Activated CD8-positive, alpha-beta memory T cell treated with anti-CD3 and anti-CD28 coated beads for 1 hour (primary cell): ENCODE measurements around the gene TRIM45.
"Not testable (repeated sequence)": the region's sequence is repeated elsewhere in the genome, so short reads cannot be mapped to it uniquely, and the experiment has no call there.

Experiments
- DNase-seq, 2 donors: peaks; one replicate each; pipeline ENCODE4 v3.0.0-alpha.2; 2020; ENCODE audit warnings: low read depth in 1 of 2; ENCODE audit errors: extremely low read depth in 1 of 2

Gene TRIM45

DNA sequence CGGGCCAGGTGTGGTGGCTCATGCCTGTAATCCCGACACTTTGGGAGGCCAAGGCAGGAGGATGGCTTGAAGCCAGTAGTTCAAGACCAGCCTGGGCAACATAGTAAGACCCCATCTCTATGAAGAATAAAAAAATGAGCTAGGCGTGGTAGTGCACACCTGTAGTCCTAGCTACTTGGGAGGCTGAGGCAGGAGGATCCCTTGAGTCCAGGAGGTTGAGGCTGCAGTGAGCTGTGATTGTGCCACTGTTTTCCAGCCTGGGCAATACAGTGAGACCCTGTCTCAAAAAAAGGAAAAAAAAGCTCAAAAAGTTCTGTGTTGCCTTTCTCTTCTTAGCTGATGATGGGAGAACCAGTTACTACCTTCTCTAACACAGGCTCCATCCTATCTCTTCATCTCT, 19.7 kb downstream of the TRIM45 start:
- not testable (repeated sequence) for DNase-seq

DNA sequence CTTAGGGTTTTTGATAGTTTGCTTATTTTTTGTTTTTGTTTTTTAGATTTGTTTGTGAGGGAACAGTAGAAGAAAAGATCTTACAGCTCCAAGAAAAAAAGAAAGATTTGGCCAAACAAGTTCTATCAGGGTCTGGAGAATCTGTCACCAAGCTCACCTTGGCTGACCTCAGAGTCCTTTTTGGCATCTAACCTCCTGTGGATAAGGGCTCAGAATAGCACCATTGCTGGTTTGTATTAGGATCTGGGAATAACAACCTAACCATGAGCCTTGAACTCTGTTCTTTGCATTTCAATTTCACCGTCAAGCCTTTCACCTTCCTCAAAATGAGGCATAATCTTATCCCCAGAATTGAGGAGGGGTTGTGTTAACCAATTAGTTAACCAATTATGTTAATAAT, 20.2 kb downstream of the TRIM45 start:
- no peak for DNase-seq

DNA sequence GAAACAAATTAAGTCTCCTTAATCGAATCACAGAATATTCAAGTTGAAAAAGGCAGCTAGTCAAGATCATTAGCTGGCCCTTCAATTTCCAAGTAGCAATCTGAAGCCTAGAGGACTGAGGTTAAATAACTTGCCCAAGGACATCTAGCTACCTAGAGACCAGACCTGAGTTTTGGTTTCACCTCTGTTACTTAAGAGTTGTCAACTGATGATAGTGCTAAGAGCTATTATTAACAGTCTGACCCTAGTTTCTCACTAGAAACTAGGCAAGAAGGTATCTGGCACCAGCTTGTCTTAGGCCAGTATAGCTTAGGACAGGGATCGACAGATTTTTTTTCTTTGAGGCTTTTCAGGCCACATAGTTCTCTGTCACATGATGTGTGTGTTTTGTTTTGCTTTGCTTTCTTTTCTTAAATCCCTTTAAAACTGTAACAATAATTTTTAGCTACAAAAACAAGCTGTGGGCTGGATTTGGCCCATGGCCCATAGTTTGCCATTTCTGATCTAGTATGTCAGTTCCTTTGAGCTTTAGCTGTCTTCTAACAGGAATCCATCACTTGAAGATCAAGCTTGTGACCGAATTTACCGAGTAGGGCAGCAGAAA, 23.2 kb downstream of the TRIM45 start:
- no peak for DNase-seq

DNA sequence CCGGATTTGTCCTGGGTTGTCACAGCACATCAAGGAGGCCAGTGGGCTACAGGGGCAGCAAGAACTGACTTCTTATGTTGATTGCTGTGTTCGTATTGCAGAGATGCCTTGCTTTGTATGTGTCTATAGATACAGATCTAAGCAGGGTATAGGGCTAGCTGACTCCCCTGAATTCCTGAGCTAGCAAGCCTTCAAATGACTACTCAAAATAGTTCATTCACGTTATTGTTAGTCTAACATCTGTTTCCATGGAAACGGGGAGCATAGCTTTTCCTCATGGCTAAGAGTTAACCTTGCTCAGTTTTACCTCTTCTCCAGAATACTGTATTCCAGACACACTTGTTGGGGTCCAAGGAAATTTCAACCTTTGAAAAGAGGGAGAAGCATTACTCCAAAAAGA, 24.1 kb downstream of the TRIM45 start:
- no peak for DNase-seq

DNA sequence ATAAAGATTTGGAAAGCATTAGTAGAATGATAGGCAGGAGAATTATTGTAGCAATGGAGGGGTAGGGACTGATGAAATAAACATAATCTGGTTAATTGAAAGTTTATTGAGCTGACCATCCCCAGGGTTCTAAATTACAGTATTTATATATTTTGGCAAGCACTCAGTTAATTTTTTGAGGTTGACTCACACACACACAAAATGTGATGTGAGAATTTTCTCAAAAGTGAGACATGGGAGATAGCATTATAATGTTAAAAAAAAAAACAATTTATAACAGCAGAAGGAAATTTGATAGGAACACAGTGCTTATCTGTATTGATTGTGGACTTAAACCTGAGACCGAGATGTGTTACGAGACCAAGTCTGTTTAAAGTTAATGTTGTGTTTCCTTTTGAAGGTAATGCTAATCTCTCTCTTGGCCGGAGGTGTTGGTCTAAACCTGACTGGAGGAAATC, 24.6 kb downstream of the TRIM45 start:
- no peak for DNase-seq

DNA sequence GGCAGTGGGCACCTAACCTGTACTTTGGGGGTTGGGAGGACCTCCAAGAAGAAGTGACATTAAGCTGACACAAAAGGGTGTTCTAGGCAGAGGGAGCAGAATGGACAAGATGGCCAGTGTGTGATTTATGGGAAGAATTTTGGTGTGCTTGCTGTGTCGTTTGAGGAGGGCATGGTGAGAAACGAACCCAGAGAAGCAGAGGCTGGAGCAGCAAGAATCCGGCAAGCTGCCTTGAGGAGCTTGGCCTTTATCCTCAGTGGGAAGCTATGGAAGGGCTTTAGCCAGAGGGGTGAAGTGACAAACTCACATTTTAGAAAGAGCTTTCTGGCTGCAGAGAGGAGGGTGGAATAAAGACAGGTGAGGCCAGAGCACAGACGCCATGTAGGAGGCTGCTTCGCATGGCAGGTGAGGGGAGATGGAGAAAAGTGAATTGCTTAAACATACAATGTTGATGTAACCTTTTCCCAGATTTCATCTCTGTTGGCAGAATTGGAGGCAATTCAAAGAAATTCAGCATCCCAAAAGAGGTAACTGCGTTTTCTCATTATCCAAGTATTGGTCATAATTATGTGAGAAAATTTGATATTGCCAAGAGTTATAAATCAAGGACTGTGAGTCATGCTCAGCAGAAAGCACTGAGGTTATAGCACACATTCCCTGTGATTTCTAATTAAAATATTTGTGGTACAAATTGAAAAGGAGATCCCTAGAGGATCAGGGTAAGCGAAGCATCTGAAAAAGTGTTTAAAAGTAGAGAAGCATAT, 26.5 kb downstream of the TRIM45 start:
- DNase-seq, result no peak

DNA sequence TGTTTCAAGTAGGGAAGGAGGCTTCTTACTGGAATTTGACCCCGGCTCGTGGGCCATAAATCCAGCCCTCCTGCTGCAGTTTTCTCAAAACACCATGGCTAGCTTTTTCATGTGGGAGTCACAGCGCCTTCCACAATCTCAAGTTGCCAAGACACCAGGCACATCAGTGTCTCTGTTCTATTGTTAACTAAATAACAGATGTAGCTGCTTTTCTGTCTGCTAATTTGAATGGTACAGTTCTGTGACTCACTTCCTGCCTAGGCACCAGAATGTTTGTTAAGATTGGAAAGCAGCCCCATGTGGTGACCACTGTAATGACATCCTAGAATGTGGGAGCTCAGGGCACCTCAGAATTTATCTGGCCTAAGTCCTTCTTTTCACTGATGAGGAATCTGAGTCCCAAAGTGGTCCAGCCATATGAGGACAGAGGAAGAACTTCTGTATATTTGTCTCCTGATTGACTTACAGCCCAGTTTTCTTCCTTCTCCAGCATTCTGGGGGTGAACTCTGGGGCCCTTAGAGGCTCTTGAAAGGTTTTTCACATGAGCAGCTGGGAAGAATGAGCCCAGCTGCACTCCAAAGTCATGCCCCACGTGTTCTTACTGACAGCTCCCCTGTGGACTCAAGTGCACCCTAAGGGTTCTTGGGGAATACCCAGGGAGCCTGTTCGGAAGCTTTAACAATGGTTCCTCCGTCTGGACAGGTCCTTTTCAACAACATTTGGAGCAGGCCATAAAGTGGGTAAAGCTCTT, 27.5 kb downstream of the TRIM45 start:
- DNase-seq, result no peak

DNA sequence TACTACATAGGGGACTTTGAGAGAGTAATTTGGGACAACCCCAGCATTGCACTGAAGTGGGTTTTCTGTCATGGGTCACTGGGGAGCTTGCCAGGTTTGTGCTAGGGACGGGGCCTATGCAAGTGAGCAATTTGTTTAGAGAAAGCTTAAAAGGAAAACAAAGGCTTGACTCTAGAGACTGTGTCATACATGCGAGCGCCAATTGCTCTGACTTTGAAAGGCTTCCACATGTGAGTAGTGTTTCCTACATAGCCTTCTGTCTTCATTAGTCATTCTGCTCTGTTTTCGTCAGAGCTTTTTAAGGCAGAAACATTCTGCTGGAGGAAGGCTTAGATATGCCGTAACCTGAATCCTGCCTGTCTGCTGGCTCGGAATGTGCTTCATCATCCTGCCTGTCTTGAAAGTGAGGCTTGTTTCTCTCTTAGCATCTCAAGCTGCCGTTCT, 28.4 kb downstream of the TRIM45 start:
- DNase-seq, result no peak

DNA sequence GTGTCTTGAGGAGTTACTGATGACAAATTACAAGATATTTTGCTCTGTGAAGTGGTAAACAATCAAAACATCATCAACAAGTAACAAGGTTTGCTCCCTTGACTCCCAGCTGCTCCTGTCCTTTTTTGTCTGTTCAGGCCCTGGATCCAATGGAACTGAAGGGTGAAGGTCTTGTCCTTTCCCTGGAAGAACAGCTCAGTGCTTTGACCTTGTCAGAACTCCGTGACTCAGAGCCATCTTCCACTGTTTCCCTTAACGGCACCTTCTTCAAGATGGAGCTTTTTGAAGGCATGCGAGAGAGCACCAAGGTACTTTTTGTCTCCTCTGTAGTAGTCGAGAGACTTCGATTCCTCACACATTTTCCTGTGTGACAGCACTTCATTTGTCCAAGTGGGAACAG, 29.0 kb downstream of the TRIM45 start:
- DNase-seq, result no peak

DNA sequence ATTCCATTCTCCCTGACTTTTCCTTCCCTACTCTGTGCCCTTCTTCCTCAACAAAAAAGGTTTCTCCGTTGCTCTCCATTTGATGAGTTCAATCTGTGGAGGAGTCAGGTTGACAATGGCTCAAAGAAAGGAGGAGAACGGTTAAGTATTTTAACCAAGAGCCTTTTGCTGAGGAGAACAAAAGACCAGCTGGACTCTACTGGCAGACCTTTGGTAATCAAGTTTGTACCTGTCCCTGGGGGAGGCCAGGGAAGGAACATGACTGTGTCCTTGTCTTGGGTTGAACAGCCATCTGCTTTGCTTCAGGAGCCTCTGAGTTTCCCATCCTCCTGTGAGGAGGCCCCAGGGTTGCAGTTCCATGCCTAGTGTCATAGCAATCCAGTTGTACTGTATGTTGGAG, 31.6 kb downstream of the TRIM45 start:
- no peak for DNase-seq

DNA sequence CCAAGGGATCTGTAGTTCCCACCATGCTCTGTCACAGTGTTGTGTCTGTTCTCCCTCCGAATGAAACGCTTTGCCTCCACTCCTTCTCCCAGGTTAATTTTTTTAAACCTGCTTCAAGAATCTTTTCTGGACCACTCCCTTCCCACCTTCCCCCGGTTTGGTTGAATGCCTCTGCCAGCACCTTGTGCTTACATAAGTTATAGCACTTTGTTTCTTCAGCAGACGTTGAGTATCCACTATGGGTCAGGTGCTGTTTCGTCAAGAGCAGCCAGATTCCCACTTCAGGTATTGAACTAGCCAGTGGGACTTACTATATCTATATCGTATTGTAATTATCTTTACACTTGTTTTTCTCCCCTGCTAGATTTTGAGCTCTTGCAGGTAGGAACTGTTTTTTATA, 33.9 kb downstream of the TRIM45 start:
- DNase-seq, result no peak

DNA sequence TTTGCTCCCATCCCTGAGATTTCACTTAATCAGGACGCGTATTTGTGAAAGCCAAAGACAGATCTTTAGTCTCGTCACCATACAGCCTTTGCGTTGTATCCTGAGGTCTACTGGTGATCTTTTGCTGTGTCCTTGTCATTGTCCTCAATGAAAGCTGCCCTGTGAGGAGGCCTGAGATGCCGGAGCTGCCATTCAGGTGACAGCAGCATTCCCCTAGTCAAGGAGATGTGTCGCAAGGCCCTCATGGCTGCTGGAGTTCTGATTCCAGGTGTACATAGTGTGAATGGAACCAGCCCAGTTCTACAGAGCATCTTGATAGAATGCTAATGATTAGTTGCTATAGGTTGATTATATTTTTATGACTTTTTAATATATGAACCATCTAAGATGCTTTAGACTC, 37.3 kb downstream of the TRIM45 start:
- DNase-seq, result no peak

DNA sequence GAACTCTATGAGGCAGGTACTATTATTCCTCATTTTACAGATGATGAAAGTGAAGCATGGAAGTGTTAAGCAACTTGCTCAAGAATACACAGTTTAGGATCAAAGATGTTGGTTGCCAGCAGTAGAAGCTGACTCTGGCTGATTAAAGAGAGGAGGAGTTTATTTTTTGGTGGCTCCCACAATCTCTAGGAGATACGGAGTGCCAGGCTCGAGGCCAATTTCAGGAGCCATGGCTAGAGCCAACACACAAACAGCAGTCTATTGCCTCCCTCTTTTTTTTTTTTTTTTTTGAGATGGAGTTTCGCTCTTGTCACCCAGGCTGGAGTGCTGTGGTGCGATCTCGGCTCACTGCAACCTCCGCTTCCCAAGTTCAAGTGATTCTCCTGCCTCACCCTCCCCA, 41.8 kb downstream of the TRIM45 start:
- no peak for DNase-seq

DNA sequence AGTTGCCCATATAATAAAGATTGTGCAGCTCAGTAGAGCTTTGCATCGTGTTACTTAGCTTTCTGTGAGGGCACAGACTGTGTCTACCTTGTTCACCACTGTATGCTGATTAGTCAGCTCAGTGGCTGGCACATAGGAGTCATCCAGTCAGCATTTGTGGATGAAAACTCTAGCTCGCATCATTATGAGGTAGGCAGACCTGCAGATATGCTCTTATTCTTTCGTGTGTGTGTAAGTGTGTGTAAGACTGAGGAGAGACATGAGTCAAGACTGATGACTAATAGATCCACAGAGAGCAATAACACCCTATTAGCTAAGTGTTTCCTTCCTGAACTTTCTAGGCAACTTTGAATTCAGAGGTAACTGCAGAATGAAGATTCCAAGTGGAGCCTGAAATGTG, 44.3 kb downstream of the TRIM45 start:
- no peak for DNase-seq

DNA sequence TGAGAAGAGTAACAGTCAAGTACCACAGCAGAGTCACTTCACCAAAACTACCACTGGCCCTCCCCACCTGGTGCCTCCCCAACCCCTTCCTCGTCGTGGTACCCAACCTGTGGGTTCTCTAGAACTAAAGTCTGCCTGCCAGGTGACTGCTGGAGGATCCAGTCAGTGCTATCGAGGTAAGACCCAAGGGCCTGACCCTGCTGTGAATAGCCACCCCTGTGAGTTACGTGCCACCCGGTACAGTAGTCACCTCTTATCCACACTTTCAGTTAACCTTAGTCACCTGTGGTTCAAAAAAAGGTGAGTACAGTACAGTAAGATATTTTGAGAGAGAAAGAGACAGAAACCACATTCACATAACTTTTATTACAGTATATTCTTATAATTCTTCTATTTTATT, 44.9 kb downstream of the TRIM45 start:
- no peak for DNase-seq

DNA sequence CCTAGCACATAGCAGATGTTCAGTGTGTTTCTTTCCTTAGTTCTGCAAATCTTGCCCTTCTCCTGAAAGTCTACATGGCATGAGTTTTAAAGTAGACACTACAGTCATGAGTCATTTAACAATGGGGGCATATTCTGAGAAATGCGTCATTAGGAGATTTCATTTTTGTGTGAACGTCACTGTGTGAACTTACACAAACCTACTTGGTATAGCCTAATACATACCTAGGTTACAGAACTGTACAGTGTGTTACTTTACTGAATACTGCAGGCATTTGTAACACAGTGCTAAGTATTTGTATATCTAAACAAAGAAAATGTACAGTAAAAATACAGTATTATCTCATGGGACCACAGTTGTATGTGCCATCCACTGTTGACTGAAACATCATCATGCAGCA, 51.4 kb downstream of the TRIM45 start:
- no peak for DNase-seq

DNA sequence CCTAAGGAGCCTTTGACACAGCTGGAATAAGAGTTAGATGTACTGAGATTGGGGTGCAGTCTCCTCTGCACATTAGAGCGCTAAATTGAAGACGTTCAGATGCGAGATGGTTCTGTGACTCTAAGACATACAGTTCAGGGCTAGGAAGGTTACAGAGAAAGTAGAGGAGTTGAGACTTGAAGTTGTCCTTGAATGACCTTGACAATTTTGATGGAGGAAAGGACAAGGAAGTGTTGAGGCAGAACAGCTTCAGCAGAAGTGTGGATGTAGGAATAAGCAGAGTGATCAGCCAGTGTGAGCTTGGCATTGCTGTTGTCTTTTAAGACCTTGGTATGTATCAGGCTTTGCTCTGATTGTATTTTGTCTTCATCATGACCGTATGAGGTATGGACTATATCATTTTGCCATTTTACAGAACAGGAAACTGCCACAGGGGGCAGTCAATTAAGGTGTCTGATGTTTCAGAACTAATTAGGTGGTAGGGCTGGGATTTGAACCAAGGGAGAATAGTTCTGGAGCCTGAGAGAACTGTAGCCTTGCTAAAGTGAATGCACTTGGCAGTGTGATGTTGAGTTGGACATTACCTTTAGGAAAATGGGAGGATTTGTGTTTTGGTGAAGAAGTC, 52.2 kb downstream of the TRIM45 start:
- DNase-seq, result no peak

DNA sequence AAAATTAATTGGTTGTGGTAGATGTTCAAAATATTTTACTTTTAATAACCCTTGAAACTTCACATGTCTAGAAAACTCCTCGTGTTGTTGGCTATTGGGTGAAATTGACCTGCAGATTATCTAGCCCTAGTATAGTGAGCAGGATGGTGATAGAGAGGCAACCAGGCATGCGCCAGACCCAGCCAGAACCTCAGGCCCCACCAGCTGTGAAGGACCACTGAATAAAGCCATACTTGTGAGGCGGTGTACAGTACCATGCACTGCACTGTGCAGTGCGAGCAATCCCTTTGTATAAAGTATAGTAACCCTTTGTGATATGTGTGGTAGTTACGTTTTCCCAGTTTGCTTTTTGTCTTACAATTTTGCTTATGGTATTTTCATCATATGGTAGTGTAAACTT, 53.0 kb downstream of the TRIM45 start:
- no peak for DNase-seq

DNA sequence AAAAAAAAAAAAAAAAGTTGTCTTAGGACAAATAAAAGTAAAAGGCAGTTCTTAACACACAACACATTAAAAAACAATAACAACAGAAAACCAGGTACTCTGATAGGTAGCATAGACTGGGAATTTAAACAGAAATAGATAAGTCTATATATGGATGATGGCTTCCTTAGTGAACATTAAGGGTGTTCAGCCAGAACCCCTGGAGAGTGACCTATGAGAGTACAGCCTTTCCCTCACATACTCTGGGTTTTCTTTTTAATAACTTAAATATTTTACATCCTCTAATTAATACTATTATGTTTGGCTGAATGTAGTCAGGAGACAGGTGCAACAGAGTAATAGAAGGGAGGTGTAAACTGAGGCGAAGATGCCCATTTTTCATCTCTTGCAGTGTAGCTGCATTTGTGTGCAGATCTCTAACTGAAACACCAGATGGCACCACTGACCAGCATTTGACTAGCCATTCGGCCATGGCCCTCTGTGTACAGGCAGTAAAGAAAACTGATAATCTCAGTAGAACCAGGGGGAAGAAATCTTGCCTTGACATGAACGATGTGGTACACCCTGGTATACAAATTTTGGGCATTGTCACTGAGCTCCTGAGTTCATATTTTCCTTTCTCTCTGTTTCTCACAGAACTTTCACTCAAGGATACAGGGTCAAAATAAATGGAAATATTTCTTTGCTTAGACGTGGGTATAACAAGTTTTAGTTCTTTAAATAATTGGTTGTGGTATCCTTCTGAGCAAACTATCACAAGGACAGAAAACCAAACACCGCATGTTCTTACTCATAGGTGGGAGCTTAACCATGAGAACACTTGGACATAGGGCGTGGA, 53.8 kb downstream of the TRIM45 start:
- DNase-seq, result no peak

DNA sequence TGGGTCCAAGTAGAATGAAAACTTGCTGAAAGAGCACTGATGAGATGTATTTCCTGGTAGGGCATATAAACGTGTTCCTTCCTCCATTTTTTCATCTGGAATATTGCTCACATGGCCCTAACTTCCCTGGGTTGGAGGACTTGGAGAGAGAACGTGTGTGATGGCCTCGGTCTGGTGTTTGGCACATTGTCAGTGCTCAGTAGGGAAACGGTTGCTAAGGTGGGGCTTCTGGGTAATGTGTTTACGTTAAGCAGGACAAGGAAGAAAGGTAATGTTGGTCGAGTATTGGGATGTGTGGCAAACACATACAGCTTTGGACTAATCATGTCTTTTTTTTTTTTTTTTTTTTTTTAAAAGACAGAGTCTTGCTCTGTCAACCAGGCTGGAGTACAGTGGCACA, 55.2 kb downstream of the TRIM45 start:
- DNase-seq, result no peak

DNA sequence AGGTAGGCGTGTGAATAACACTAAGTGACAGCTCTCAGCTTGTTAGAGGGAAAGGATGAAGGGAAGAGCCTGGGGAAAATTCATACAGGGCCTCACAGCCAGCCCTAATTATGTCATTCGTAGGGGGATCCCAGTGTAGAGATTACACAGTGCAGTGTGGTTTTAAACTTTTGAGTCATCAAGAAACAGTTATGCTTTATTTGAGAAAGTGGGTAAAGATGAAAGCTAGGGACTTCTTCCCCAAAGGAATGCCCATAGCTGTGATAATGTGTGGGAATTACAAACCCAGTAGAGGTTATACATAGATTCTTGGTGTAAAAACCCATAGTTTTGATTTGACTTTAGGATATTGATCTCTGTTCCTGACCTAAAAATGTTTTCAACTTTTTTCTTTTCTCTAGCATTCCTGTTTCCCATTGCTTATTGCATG, 59.5 kb downstream of the TRIM45 start:
- no peak for DNase-seq
